GM23338 (cell line): ENCODE measurements around the gene ZNF776. TPM values are rescaled to one million over a fixed set of nuclear protein-coding genes. Genes with fewer than 3 reads are reported as not detected.

Experiments used
- ATAC-seq: fragments of 200-7000 bp; cut with Tn5 transposase; 3 replicates; pipeline ENCODE4 v1.9.1; 2020
- DNase-seq: peaks from one replicate; pipeline ENCODE4 v3.0.0-alpha.2; 2015; ENCODE audit warnings: low spot score
- H2AFZ ChIP-seq: fragments of 200-600 bp; sonication (generic); 2 replicates; pipeline ENCODE4 v1.8.0; 2016; ENCODE audit warnings: antibody characterized with exemption, mild to moderate bottlenecking, moderate library complexity
- H3F3A ChIP-seq: fragments of 200-600 bp; sonication (generic); replicated peaks from 2 replicates; pipeline ENCODE4 v1.8.0; 2017; ENCODE audit warnings: antibody characterized with exemption, mixed run types, low read depth
- H3K27ac ChIP-seq: fragments of 200-600 bp; sonication (generic); 2 replicates; pipeline ENCODE4 v1.6.1; 2016; ENCODE audit warnings: low read depth
- H3K27me3 ChIP-seq: fragments of 200-600 bp; sonication (generic); 2 replicates; pipeline ENCODE4 v1.8.0; 2016; ENCODE audit warnings: mild to moderate bottlenecking, mixed run types, moderate library complexity; ENCODE audit not compliant: insufficient read depth
- H3K36me3 ChIP-seq: fragments of 200-600 bp; sonication (generic); 2 replicates; pipeline ENCODE4 v1.8.0; 2016; ENCODE audit warnings: mild to moderate bottlenecking; ENCODE audit not compliant: insufficient read depth
- H3K4me1 ChIP-seq: fragments of 200-600 bp; sonication (generic); 2 replicates; pipeline ENCODE4 v1.8.0; 2016; ENCODE audit warnings: mild to moderate bottlenecking, moderate library complexity; ENCODE audit not compliant: insufficient read depth
- H3K4me2 ChIP-seq: fragments of 200-600 bp; sonication (generic); 2 replicates; pipeline ENCODE4 v1.7.1; 2017; ENCODE audit warnings: mixed run types
- H3K4me3 ChIP-seq: fragments of 200-600 bp; sonication (generic); 2 replicates; pipeline ENCODE4 v1.6.1; 2016; ENCODE audit warnings: mixed run types
- H3K79me2 ChIP-seq: fragments of 200-600 bp; sonication (generic); replicated peaks from 2 replicates; pipeline ENCODE4 v1.8.0; 2017; ENCODE audit warnings: mild to moderate bottlenecking; ENCODE audit not compliant: insufficient read depth
- H3K9me2 ChIP-seq: fragments of 200-600 bp; sonication (generic); 2 replicates; pipeline ENCODE4 v1.8.0; 2017; ENCODE audit not compliant: insufficient read depth
- H4K20me1 ChIP-seq: fragments of 200-600 bp; sonication (generic); replicated peaks from 2 replicates; pipeline ENCODE4 v1.8.0; 2017; ENCODE audit warnings: mild to moderate bottlenecking; ENCODE audit not compliant: insufficient read depth
- H3K27ac Mint-ChIP-seq: 2 replicates; pipeline ENCODE4 v1.8.0; 2020; ENCODE audit warnings: inconsistent platforms, mild to moderate bottlenecking, moderate library complexity, mixed read lengths
- H3K27me3 Mint-ChIP-seq: 3 replicates; pipeline ENCODE4 v1.8.0; 2022; ENCODE audit warnings: low read depth, mild to moderate bottlenecking, moderate library complexity, mixed read lengths, inconsistent platforms; ENCODE audit not compliant: insufficient read depth, poor library complexity
- H3K36me3 Mint-ChIP-seq: 3 replicates; pipeline ENCODE4 v1.8.0; 2021; ENCODE audit warnings: low read depth, mild to moderate bottlenecking, inconsistent platforms, moderate library complexity, mixed read lengths
- H3K4me1 Mint-ChIP-seq: 3 replicates; pipeline ENCODE4 v1.8.0; 2020; ENCODE audit warnings: mild to moderate bottlenecking, inconsistent platforms, mixed read lengths
- H3K4me3 Mint-ChIP-seq: 3 replicates; pipeline ENCODE4 v1.8.0; 2021; ENCODE audit warnings: moderate library complexity, mild to moderate bottlenecking, inconsistent platforms, mixed read lengths
- H3K9me3 Mint-ChIP-seq: 3 replicates; pipeline ENCODE4 v1.8.0; 2020; ENCODE audit warnings: moderate library complexity, mild to moderate bottlenecking, inconsistent platforms, mixed read lengths
- CREB1 ChIP-seq: fragments of 250-450 bp; sonication (Bioruptor Pico); IDR thresholded peaks from 2 replicates; pipeline ENCODE4 v1.5.0; 2020; ENCODE audit warnings: low read depth, mild to moderate bottlenecking, moderate library complexity
- EZH2 ChIP-seq: fragments of 200-600 bp; sonication (generic); IDR thresholded peaks from one replicate; pipeline ENCODE4 v1.8.0; 2017; ENCODE audit warnings: antibody characterized with exemption, mild to moderate bottlenecking, low read depth; ENCODE audit not compliant: unreplicated experiment
- EZH2phosphoT487 ChIP-seq: fragments of 200-600 bp; sonication (generic); IDR thresholded peaks from one replicate; pipeline ENCODE4 v1.8.1; 2018; ENCODE audit warnings: antibody characterized with exemption; ENCODE audit not compliant: unreplicated experiment
- JUNB ChIP-seq: IDR thresholded peaks from one replicate; pipeline ENCODE4 v1.6.1; 2016; ENCODE audit warnings: antibody characterized with exemption; ENCODE audit not compliant: unreplicated experiment
- NANOG ChIP-seq: IDR thresholded peaks from 2 replicates; pipeline ENCODE4 v1.6.1; 2016; ENCODE audit warnings: antibody characterized with exemption, borderline replicate concordance
- POLR2AphosphoS5 ChIP-seq: IDR thresholded peaks from 2 replicates; pipeline ENCODE4 v1.6.1; 2016; ENCODE audit warnings: antibody characterized with exemption, low read depth
- STAT1 ChIP-seq: IDR thresholded peaks from one replicate; pipeline ENCODE4 v1.6.1; 2016; ENCODE audit warnings: antibody characterized with exemption; ENCODE audit not compliant: unreplicated experiment
- ZNF114 ChIP-seq: fragments of 250-450 bp; sonication (Bioruptor Pico); IDR thresholded peaks from 2 replicates; pipeline ENCODE4 v1.5.0; 2020; ENCODE audit warnings: mild to moderate bottlenecking, moderate library complexity
- ZNF331 ChIP-seq: fragments of 250-450 bp; sonication (Bioruptor Pico); IDR thresholded peaks from 2 replicates; pipeline ENCODE4 v1.5.0; 2020; ENCODE audit warnings: low read depth, mild to moderate bottlenecking, moderate library complexity
- long read RNA-seq: library from polyadenylated mRNA; unstranded; transcript quantifications from one replicate; pipeline ENCODE4 v2.0.0, GENCODE V29; 2020; ENCODE audit not compliant: unreplicated experiment
- polyA plus RNA-seq: library from polyadenylated mRNA; unstranded; fragments of >200 nt; fragmentation: Nextera tagmentation; extraction: Ambion mirVana; gene quantifications from 2 replicates; pipeline ENCODE4 v1.2.1, GENCODE V29; 2016
- total RNA-seq: library from RNA; depleted of rRNA; stranded (reverse); fragments of >200 nt; shearing (Covaris generic); gene quantifications from 2 replicates; pipeline ENCODE4 v1.2.3, GENCODE V29; 2014; rRNA removed
- TF ChIP-seq, protein P1 (sequence below): IDR thresholded peaks from 2 replicates; pipeline ENCODE4 v1.6.1; 2016; ENCODE audit warnings: antibody characterized with exemption
- TF ChIP-seq, protein P2 (sequence below): fragments of 250-450 bp; sonication (Bioruptor Pico); IDR thresholded peaks from 2 replicates; pipeline ENCODE4 v1.5.0; 2020; ENCODE audit warnings: mild to moderate bottlenecking, moderate library complexity
- TF ChIP-seq, protein P3 (sequence below), 2 experiments: fragments of 200-600 bp in 1 of 2; sonication (generic) in 1 of 2; conservative IDR thresholded peaks; 2 replicates each; pipeline versions ENCODE4 v1.5.1 to v1.6.1; 2016 to 2017; ENCODE audit warnings: antibody characterized with exemption in 2 of 2, low read depth in 2 of 2, mild to moderate bottlenecking in 2 of 2, moderate library complexity in 1 of 2
- TF ChIP-seq, protein P4 (sequence below): IDR thresholded peaks from one replicate; pipeline ENCODE4 v1.6.1; 2018; ENCODE audit warnings: antibody characterized with exemption; ENCODE audit not compliant: unreplicated experiment

Gene ZNF776
- total RNA-seq (19.4 and 22.6 TPM in 2 replicates), polyA plus RNA-seq (4.7 and 5.9 TPM in 2 replicates)
- long read RNA-seq, partial matches to known transcripts, result 0 of 4 reads
- long read RNA-seq, other reads (novel, unspliced or antisense), result 4 of 4 reads

DNA sequence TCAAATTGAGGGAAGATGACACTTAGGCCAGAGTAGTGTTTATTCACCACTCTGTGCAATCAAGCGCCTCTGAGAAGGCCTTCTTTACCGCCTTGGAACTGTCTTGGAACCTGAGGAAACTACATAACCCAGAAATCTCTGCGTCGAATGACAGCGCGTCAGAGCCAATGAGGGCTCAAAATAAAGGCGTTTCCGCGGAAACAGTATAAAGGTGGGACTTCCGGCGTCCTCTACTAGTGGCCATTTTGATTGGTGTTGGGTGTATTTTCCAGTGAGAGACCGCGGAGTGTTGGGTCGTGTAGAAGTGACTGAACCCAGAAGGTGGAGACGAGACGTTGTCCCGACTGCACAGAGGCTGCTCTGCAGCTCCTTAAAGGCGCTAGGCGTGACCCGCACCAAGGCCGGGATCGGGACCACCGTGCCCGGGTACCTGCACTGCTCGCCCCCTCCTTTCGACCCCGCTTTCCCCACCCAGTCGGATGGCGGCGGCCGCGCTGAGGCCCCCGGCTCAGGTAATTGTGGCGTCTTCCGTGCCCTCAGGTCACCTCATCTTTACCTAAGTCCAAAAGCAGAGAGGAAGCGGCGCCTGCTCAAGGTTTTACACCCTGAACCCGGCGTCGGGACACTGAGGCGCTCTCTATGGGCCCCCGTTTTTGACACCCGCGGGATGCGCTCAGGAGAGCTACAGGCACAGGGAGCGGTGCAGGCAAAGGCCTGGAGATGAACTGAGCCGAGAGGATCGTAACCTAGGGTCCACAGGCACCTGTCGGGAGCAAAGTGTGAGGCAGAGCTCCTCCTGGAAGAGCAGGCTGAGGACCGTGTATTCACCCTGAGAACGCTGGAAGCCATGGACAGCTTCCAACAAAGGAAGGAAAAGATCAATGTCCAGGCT, at the start of gene ZNF776:
TSS of gene ZNF776 (plus strand) at position 236 of the 892 bp plus-strand sequence. CDS start at position 480, 244 bp downstream.
- Mint-ChIP-seq H3K4me3 (peak within 1 kb of the TSS; percentile 90), H3K27me3 (peaks cover 5% of the 10 kb centered on the region), H3K9me3 (no peaks in the 10 kb centered on the region), H3K4me1 (peaks cover 9% of the 10 kb centered on the region; the same call in 2 of the 3 replicates), H3K27ac (peak within 1 kb of the TSS; percentile 92), H3K36me3 (peaks cover 39% of the 10 kb centered on the region)
- Histone ChIP-seq H3K27ac (no peak within 1 kb of the TSS), H3K4me1 (peaks cover 4% of the 10 kb centered on the region; the same call in 1 of the 2 replicates), H2AFZ (peak within 1 kb of the TSS; percentile 79), H3K4me3 (peak within 1 kb of the TSS; percentile 87), H3F3A (peaks cover 6% of the 10 kb centered on the region; the same call in 1 of the 2 replicates), H3K79me2 (peaks cover 41% of the 10 kb centered on the region), H3K9me2 (no peaks in the 10 kb centered on the region; the same call in 1 of the 2 replicates), H3K36me3 (peaks cover 15% of the 10 kb centered on the region), H3K27me3 (no peaks in the 10 kb centered on the region), H4K20me1 (peaks cover 29% of the 10 kb centered on the region), H3K4me2 (peak within 1 kb of the TSS; percentile 96)
- TF ChIP-seq CREB1 (CRISPR knock-in tag), result peak; percentile 62
- TF ChIP-seq, protein P1, sequence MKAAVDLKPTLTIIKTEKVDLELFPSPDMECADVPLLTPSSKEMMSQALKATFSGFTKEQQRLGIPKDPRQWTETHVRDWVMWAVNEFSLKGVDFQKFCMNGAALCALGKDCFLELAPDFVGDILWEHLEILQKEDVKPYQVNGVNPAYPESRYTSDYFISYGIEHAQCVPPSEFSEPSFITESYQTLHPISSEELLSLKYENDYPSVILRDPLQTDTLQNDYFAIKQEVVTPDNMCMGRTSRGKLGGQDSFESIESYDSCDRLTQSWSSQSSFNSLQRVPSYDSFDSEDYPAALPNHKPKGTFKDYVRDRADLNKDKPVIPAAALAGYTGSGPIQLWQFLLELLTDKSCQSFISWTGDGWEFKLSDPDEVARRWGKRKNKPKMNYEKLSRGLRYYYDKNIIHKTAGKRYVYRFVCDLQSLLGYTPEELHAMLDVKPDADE, result peak; percentile 94
- TF ChIP-seq, protein P2, sequence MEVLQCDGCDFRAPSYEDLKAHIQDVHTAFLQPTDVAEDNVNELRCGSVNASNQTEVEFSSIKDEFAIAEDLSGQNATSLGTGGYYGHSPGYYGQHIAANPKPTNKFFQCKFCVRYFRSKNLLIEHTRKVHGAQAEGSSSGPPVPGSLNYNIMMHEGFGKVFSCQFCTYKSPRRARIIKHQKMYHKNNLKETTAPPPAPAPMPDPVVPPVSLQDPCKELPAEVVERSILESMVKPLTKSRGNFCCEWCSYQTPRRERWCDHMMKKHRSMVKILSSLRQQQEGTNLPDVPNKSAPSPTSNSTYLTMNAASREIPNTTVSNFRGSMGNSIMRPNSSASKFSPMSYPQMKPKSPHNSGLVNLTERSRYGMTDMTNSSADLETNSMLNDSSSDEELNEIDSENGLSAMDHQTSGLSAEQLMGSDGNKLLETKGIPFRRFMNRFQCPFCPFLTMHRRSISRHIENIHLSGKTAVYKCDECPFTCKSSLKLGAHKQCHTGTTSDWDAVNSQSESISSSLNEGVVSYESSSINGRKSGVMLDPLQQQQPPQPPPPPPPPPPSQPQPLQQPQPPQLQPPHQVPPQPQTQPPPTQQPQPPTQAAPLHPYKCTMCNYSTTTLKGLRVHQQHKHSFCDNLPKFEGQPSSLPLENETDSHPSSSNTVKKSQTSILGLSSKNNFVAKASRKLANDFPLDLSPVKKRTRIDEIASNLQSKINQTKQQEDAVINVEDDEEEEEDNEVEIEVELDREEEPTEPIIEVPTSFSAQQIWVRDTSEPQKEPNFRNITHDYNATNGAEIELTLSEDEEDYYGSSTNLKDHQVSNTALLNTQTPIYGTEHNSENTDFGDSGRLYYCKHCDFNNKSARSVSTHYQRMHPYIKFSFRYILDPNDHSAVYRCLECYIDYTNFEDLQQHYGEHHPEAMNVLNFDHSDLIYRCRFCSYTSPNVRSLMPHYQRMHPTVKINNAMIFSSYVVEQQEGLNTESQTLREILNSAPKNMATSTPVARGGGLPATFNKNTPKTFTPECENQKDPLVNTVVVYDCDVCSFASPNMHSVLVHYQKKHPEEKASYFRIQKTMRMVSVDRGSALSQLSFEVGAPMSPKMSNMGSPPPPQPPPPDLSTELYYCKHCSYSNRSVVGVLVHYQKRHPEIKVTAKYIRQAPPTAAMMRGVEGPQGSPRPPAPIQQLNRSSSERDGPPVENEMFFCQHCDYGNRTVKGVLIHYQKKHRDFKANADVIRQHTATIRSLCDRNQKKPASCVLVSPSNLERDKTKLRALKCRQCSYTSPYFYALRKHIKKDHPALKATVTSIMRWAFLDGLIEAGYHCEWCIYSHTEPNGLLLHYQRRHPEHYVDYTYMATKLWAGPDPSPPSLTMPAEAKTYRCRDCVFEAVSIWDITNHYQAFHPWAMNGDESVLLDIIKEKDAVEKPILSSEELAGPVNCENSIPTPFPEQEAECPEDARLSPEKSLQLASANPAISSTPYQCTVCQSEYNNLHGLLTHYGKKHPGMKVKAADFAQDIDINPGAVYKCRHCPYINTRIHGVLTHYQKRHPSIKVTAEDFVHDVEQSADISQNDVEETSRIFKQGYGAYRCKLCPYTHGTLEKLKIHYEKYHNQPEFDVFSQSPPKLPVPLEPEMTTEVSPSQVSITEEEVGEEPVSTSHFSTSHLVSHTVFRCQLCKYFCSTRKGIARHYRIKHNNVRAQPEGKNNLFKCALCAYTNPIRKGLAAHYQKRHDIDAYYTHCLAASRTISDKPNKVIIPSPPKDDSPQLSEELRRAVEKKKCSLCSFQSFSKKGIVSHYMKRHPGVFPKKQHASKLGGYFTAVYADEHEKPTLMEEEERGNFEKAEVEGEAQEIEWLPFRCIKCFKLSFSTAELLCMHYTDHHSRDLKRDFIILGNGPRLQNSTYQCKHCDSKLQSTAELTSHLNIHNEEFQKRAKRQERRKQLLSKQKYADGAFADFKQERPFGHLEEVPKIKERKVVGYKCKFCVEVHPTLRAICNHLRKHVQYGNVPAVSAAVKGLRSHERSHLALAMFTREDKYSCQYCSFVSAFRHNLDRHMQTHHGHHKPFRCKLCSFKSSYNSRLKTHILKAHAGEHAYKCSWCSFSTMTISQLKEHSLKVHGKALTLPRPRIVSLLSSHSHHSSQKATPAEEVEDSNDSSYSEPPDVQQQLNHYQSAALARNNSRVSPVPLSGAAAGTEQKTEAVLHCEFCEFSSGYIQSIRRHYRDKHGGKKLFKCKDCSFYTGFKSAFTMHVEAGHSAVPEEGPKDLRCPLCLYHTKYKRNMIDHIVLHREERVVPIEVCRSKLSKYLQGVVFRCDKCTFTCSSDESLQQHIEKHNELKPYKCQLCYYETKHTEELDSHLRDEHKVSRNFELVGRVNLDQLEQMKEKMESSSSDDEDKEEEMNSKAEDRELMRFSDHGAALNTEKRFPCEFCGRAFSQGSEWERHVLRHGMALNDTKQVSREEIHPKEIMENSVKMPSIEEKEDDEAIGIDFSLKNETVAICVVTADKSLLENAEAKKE (CRISPR knock-in tag), result no peak
- peak; percentile 98 for TF ChIP-seq ZNF114 (CRISPR knock-in tag)
- no peak for TF ChIP-seq NANOG
- no peak for TF ChIP-seq EZH2phosphoT487
- TF ChIP-seq JUNB, result no peak
- no peak for TF ChIP-seq EZH2
- peak; percentile 88 for TF ChIP-seq POLR2AphosphoS5
- TF ChIP-seq, protein P3, sequence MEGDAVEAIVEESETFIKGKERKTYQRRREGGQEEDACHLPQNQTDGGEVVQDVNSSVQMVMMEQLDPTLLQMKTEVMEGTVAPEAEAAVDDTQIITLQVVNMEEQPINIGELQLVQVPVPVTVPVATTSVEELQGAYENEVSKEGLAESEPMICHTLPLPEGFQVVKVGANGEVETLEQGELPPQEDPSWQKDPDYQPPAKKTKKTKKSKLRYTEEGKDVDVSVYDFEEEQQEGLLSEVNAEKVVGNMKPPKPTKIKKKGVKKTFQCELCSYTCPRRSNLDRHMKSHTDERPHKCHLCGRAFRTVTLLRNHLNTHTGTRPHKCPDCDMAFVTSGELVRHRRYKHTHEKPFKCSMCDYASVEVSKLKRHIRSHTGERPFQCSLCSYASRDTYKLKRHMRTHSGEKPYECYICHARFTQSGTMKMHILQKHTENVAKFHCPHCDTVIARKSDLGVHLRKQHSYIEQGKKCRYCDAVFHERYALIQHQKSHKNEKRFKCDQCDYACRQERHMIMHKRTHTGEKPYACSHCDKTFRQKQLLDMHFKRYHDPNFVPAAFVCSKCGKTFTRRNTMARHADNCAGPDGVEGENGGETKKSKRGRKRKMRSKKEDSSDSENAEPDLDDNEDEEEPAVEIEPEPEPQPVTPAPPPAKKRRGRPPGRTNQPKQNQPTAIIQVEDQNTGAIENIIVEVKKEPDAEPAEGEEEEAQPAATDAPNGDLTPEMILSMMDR (conservative IDR thresholded peaks at IDR 0.05; ENCODE audit: low read depth in 2 of 2), result no peak
- TF ChIP-seq STAT1, result no peak
- no peak for TF ChIP-seq ZNF331 (CRISPR knock-in tag)
- TF ChIP-seq, protein P4, sequence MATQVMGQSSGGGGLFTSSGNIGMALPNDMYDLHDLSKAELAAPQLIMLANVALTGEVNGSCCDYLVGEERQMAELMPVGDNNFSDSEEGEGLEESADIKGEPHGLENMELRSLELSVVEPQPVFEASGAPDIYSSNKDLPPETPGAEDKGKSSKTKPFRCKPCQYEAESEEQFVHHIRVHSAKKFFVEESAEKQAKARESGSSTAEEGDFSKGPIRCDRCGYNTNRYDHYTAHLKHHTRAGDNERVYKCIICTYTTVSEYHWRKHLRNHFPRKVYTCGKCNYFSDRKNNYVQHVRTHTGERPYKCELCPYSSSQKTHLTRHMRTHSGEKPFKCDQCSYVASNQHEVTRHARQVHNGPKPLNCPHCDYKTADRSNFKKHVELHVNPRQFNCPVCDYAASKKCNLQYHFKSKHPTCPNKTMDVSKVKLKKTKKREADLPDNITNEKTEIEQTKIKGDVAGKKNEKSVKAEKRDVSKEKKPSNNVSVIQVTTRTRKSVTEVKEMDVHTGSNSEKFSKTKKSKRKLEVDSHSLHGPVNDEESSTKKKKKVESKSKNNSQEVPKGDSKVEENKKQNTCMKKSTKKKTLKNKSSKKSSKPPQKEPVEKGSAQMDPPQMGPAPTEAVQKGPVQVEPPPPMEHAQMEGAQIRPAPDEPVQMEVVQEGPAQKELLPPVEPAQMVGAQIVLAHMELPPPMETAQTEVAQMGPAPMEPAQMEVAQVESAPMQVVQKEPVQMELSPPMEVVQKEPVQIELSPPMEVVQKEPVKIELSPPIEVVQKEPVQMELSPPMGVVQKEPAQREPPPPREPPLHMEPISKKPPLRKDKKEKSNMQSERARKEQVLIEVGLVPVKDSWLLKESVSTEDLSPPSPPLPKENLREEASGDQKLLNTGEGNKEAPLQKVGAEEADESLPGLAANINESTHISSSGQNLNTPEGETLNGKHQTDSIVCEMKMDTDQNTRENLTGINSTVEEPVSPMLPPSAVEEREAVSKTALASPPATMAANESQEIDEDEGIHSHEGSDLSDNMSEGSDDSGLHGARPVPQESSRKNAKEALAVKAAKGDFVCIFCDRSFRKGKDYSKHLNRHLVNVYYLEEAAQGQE, result no peak
- ATAC-seq (peak; percentile 98), DNase-seq (peak; percentile 98)
